Measurements from ENCODE around the gene ME3.

The ME3 gene

GRCh38 chr11:86403458-86403857 is 269.0 kb downstream of the ME3 start:
- no peak for DNase-seq
- Histone ChIP-seq H3K4me1 (ENCODE audit: control extremely low read depth in 1 of 4, control insufficient read depth in 4 of 4, insufficient read depth in 4 of 4, low read length in 3 of 4) (no peaks in the 10 kb centered on the region), H3K27ac (ENCODE audit: insufficient read depth in 1 of 2, low read depth in 1 of 2, low read length in 2 of 2, poor library complexity in 1 of 2, severe bottlenecking in 2 of 2) (no peak overlapping the region), H3K4me3 (ENCODE audit: control insufficient read depth in 1 of 7, extremely low read depth in 1 of 7, insufficient read depth in 4 of 7, low read depth in 2 of 7, low read length in 6 of 7) (no peak overlapping the region), H3K36me3 (ENCODE audit: control insufficient read depth in 4 of 4, insufficient read depth in 4 of 4, low read length in 3 of 4) (no peaks in the 10 kb centered on the region), H3K9me3 (ENCODE audit: control extremely low read depth in 1 of 5, control insufficient read depth in 4 of 5, insufficient read depth in 2 of 5, low read depth in 1 of 5, low read length in 4 of 5) (no peaks in the 10 kb centered on the region), H3K27me3 (replicated peaks in 2 of 5; ENCODE audit: control insufficient read depth in 4 of 5, insufficient read depth in 5 of 5, low read length in 4 of 5) (no peaks in the 10 kb centered on the region)
- WGBS (ENCODE audit: insufficient coverage), result 90% methylated on average over 1 of the region's 1 CpG
- ChIA-PET POLR2A (no interaction called here), CTCF (no interaction called here)

- Histone ChIP-seq H3K9me3 (ENCODE audit: control extremely low read depth in 1 of 5, control insufficient read depth in 4 of 5, insufficient read depth in 2 of 5, low read depth in 1 of 5, low read length in 4 of 5) (no peaks in the 10 kb centered on the region), H3K27me3 (replicated peaks in 2 of 5; ENCODE audit: control insufficient read depth in 4 of 5, insufficient read depth in 5 of 5, low read length in 4 of 5) (no peaks in the 10 kb centered on the region)
- POLR2A ChIA-PET, result no interaction called here
These were observed 274.3 kb downstream of the ME3 start for GRCh38 chr11:86398106-86398505.

GRCh38 chr11:86397351-86397750 is 275.1 kb downstream of the ME3 start:
- no peak for DNase-seq
- no peaks in the 10 kb centered on the region for H3K27me3 ChIP-seq (replicated peaks in 2 of 5; ENCODE audit: control insufficient read depth in 4 of 5, insufficient read depth in 5 of 5, low read length in 4 of 5)
- H3K9me3 ChIP-seq (ENCODE audit: control extremely low read depth in 1 of 5, control insufficient read depth in 4 of 5, insufficient read depth in 2 of 5, low read depth in 1 of 5, low read length in 4 of 5), result no peaks in the 10 kb centered on the region
- no peak overlapping the region for H3K4me3 ChIP-seq (ENCODE audit: control insufficient read depth in 1 of 7, extremely low read depth in 1 of 7, insufficient read depth in 4 of 7, low read depth in 2 of 7, low read length in 6 of 7)
- no peaks in the 10 kb centered on the region for H3K36me3 ChIP-seq (ENCODE audit: control insufficient read depth in 4 of 4, insufficient read depth in 4 of 4, low read length in 3 of 4)
- ChIA-PET POLR2A (interaction anchor here (0.6 kb wide), 1 partner anchor 861 kb away, joined by 4 read pairs; no protein-coding TSS in a partner anchor), CTCF (interaction anchor here (1.0 kb wide), 1 partner anchor 9 kb away, joined by 3 read pairs; no protein-coding TSS in a partner anchor)
- no peak overlapping the region for H3K27ac ChIP-seq (ENCODE audit: insufficient read depth in 1 of 2, low read depth in 1 of 2, low read length in 2 of 2, poor library complexity in 1 of 2, severe bottlenecking in 2 of 2)
- peaks cover 0 to 4% (median 0%) of the 10 kb centered on the region in 4 experiments for H3K4me1 ChIP-seq (ENCODE audit: control extremely low read depth in 1 of 4, control insufficient read depth in 4 of 4, insufficient read depth in 4 of 4, low read length in 3 of 4)

More at GRCh38 chr11:86398106-86398505, 274.3 kb downstream of the ME3 start:
- Histone ChIP-seq H3K27ac (ENCODE audit: insufficient read depth in 1 of 2, low read depth in 1 of 2, low read length in 2 of 2, poor library complexity in 1 of 2, severe bottlenecking in 2 of 2) (no peak overlapping the region), H3K4me3 (ENCODE audit: control insufficient read depth in 1 of 7, extremely low read depth in 1 of 7, insufficient read depth in 4 of 7, low read depth in 2 of 7, low read length in 6 of 7) (no peak overlapping the region), H3K4me1 (ENCODE audit: control extremely low read depth in 1 of 4, control insufficient read depth in 4 of 4, insufficient read depth in 4 of 4, low read length in 3 of 4) (peaks cover 0 to 4% (median 0%) of the 10 kb centered on the region in 4 experiments), H3K36me3 (ENCODE audit: control insufficient read depth in 4 of 4, insufficient read depth in 4 of 4, low read length in 3 of 4) (no peaks in the 10 kb centered on the region)
- DNase-seq, result no peak
- WGBS (ENCODE audit: insufficient coverage), result 93% methylated on average over 3 of the region's 3 CpGs
- CTCF ChIA-PET, result interaction anchor here (1.0 kb wide), 1 partner anchor 9 kb away, joined by 3 read pairs; no protein-coding TSS in a partner anchor

DNA sequence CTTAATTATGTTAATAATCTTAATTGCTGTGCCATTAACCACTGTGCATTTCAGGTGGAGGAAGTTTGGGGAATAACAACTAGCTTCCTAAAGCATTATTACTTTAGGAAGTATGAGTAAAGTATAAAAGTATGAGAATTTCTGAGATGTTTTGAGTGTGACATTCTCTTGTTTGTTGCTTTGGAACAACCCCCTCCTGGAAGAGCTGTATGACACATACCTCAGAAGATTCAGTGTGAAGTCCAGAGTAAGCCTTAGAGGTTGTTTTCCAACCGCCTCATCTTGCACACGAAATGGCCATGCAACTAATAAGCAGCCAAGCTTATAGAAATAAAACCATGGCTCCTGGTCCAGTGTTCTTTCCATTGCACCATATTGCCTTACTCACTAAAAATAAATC is 276.0 kb downstream of the ME3 start:
- DNase-seq, result no peak
- Histone ChIP-seq H3K4me3 (ENCODE audit: control insufficient read depth in 1 of 7, extremely low read depth in 1 of 7, insufficient read depth in 4 of 7, low read depth in 2 of 7, low read length in 6 of 7) (no peak overlapping the region), H3K27ac (ENCODE audit: insufficient read depth in 1 of 2, low read depth in 1 of 2, low read length in 2 of 2, poor library complexity in 1 of 2, severe bottlenecking in 2 of 2) (no peak overlapping the region), H3K36me3 (ENCODE audit: control insufficient read depth in 4 of 4, insufficient read depth in 4 of 4, low read length in 3 of 4) (no peaks in the 10 kb centered on the region), H3K9me3 (ENCODE audit: control extremely low read depth in 1 of 5, control insufficient read depth in 4 of 5, insufficient read depth in 2 of 5, low read depth in 1 of 5, low read length in 4 of 5) (no peaks in the 10 kb centered on the region), H3K27me3 (replicated peaks in 2 of 5; ENCODE audit: control insufficient read depth in 4 of 5, insufficient read depth in 5 of 5, low read length in 4 of 5) (no peaks in the 10 kb centered on the region), H3K4me1 (ENCODE audit: control extremely low read depth in 1 of 4, control insufficient read depth in 4 of 4, insufficient read depth in 4 of 4, low read length in 3 of 4) (peaks cover 0 to 4% (median 0%) of the 10 kb centered on the region in 4 experiments)
- ChIA-PET POLR2A (no interaction called here), CTCF (no interaction called here)
- WGBS (ENCODE audit: insufficient coverage), result 93% methylated on average over 2 of the region's 2 CpGs

GRCh38 chr11:86395061-86395551 is 277.3 kb downstream of the ME3 start:
- no peaks in the 10 kb centered on the region for H3K27me3 ChIP-seq (replicated peaks in 2 of 5; ENCODE audit: control insufficient read depth in 4 of 5, insufficient read depth in 5 of 5, low read length in 4 of 5)
- ChIA-PET POLR2A (no interaction called here), CTCF (interaction anchor here (0.6 kb wide), 1 partner anchor 1030 kb away, joined by 4 read pairs; no protein-coding TSS in a partner anchor)
- WGBS (ENCODE audit: insufficient coverage), result 66% methylated on average over 6 of the region's 6 CpGs
- H3K27ac ChIP-seq (ENCODE audit: insufficient read depth in 1 of 2, low read depth in 1 of 2, low read length in 2 of 2, poor library complexity in 1 of 2, severe bottlenecking in 2 of 2), result no peak overlapping the region
- H3K9me3 ChIP-seq (ENCODE audit: control extremely low read depth in 1 of 5, control insufficient read depth in 4 of 5, insufficient read depth in 2 of 5, low read depth in 1 of 5, low read length in 4 of 5), result no peaks in the 10 kb centered on the region
- H3K36me3 ChIP-seq (ENCODE audit: control insufficient read depth in 4 of 4, insufficient read depth in 4 of 4, low read length in 3 of 4), result no peaks in the 10 kb centered on the region
- peaks cover 0 to 4% (median 0%) of the 10 kb centered on the region in 4 experiments for H3K4me1 ChIP-seq (ENCODE audit: control extremely low read depth in 1 of 4, control insufficient read depth in 4 of 4, insufficient read depth in 4 of 4, low read length in 3 of 4)
- no peak for DNase-seq
- no peak overlapping the region for H3K4me3 ChIP-seq (ENCODE audit: control insufficient read depth in 1 of 7, extremely low read depth in 1 of 7, insufficient read depth in 4 of 7, low read depth in 2 of 7, low read length in 6 of 7)

All from common myeloid progenitor, CD34-positive (primary cell).